NT2/D1 (cell line): Measurements from ENCODE around the gene NEUROD6.

ENCODE experiments used
- DNase-seq: peaks from one replicate; pipeline ENCODE4 v3.0.0-alpha.2; 2011; ENCODE audit warnings: low read depth, low spot score
- H3K27me3 ChIP-seq: 2 replicates; pipeline ENCODE4 v1.6.0; 2011; ENCODE audit warnings: mild to moderate bottlenecking; ENCODE audit not compliant: insufficient read length, insufficient read depth
- H3K36me3 ChIP-seq: 2 replicates; pipeline ENCODE4 v1.6.1; 2011; ENCODE audit warnings: mild to moderate bottlenecking, low read length, mixed read lengths; ENCODE audit not compliant: insufficient read depth, insufficient read length
- H3K4me1 ChIP-seq: 2 replicates; pipeline ENCODE4 v1.5.1; 2011; ENCODE audit not compliant: insufficient read depth, insufficient read length
- H3K4me3 ChIP-seq: 2 replicates; pipeline ENCODE4 v1.5.1; 2011; ENCODE audit warnings: low read depth; ENCODE audit not compliant: insufficient read length
- H3K9ac ChIP-seq: 2 replicates; pipeline ENCODE4 v1.6.0; 2011; ENCODE audit warnings: low read depth; ENCODE audit not compliant: insufficient read length
- H3K9me3 ChIP-seq: 2 replicates; pipeline ENCODE4 v1.5.1; 2011; ENCODE audit warnings: mild to moderate bottlenecking, low read length; ENCODE audit not compliant: insufficient read depth
- SUZ12 ChIP-seq: IDR thresholded peaks from 2 replicates; pipeline ENCODE4 v1.6.1; 2011; ENCODE audit not compliant: insufficient read length, insufficient read depth; ENCODE audit errors: extremely low read depth
- YY1 ChIP-seq: IDR thresholded peaks from 2 replicates; pipeline ENCODE4 v1.6.1; 2011; ENCODE audit not compliant: insufficient read length, insufficient read depth
- ZNF274 ChIP-seq: IDR thresholded peaks from 2 replicates; pipeline ENCODE4 v1.6.1; 2011; ENCODE audit warnings: mild to moderate bottlenecking, low read depth, low read length

Gene NEUROD6

GRCh38 chr7:31333291-31333690, 7.2 kb downstream of the NEUROD6 start:
- no peak overlapping the region for H3K4me3 ChIP-seq
- H3K9ac ChIP-seq = no peak overlapping the region
- no peaks in the 10 kb centered on the region for H3K9me3 ChIP-seq
- H3K27me3 ChIP-seq = peaks cover 41% of the 10 kb centered on the region
- no peaks in the 10 kb centered on the region for H3K36me3 ChIP-seq
- H3K4me1 ChIP-seq = no peaks in the 10 kb centered on the region
- TF ChIP-seq YY1 = no peak
- no peak for TF ChIP-seq ZNF274
- no peak for TF ChIP-seq SUZ12
- DNase-seq = no peak

GRCh38 chr7:31327071-31327470, 13.5 kb downstream of the NEUROD6 start:
- Histone ChIP-seq H3K4me1 (no peaks in the 10 kb centered on the region), H3K36me3 (no peaks in the 10 kb centered on the region), H3K27me3 (no peaks in the 10 kb centered on the region), H3K4me3 (no peak overlapping the region), H3K9me3 (no peaks in the 10 kb centered on the region), H3K9ac (no peak overlapping the region)
- TF ChIP-seq SUZ12 (no peak), ZNF274 (no peak), YY1 (no peak)
- no peak for DNase-seq

GRCh38 chr7:31326416-31326815, 14.1 kb downstream of the NEUROD6 start:
- Histone ChIP-seq H3K27me3 (no peaks in the 10 kb centered on the region), H3K4me3 (no peak overlapping the region), H3K4me1 (no peaks in the 10 kb centered on the region), H3K36me3 (no peaks in the 10 kb centered on the region), H3K9ac (no peak overlapping the region), H3K9me3 (no peaks in the 10 kb centered on the region)
- TF ChIP-seq YY1 = no peak
- no peak for TF ChIP-seq SUZ12
- no peak for DNase-seq

- Histone ChIP-seq H3K4me1 (no peaks in the 10 kb centered on the region), H3K9ac (no peak overlapping the region), H3K4me3 (no peak overlapping the region), H3K9me3 (no peaks in the 10 kb centered on the region), H3K27me3 (no peaks in the 10 kb centered on the region), H3K36me3 (no peaks in the 10 kb centered on the region)
- no peak for TF ChIP-seq YY1
- DNase-seq = no peak
Observed at GRCh38 chr7:31323101-31323500, 17.4 kb downstream of the NEUROD6 start.

- TF ChIP-seq ZNF274 = no peak
- no peak for TF ChIP-seq YY1
- TF ChIP-seq SUZ12 = no peak
- Histone ChIP-seq H3K9me3 (no peaks in the 10 kb centered on the region), H3K27me3 (no peaks in the 10 kb centered on the region), H3K36me3 (no peaks in the 10 kb centered on the region), H3K9ac (no peak overlapping the region), H3K4me3 (no peak overlapping the region), H3K4me1 (no peaks in the 10 kb centered on the region)
- no peak for DNase-seq
Observed at GRCh38 chr7:31320675-31321074, 19.9 kb downstream of the NEUROD6 start.

- H3K9ac ChIP-seq = no peak overlapping the region
- H3K36me3 ChIP-seq = no peaks in the 10 kb centered on the region
- no peak for TF ChIP-seq ZNF274
- TF ChIP-seq SUZ12 = no peak
- no peak for TF ChIP-seq YY1
- H3K27me3 ChIP-seq = no peaks in the 10 kb centered on the region
- DNase-seq = no peak
- H3K4me1 ChIP-seq = no peaks in the 10 kb centered on the region
- no peak overlapping the region for H3K4me3 ChIP-seq
- no peaks in the 10 kb centered on the region for H3K9me3 ChIP-seq
Observed at GRCh38 chr7:31318313-31318712, 22.2 kb downstream of the NEUROD6 start.

- Histone ChIP-seq H3K4me1 (no peaks in the 10 kb centered on the region), H3K4me3 (no peak overlapping the region), H3K9ac (no peak overlapping the region), H3K36me3 (no peaks in the 10 kb centered on the region), H3K27me3 (no peaks in the 10 kb centered on the region), H3K9me3 (no peaks in the 10 kb centered on the region)
- DNase-seq = no peak
- no peak for TF ChIP-seq ZNF274
- no peak for TF ChIP-seq SUZ12
- TF ChIP-seq YY1 = no peak
Observed at GRCh38 chr7:31316876-31317275, 23.6 kb downstream of the NEUROD6 start.

- no peaks in the 10 kb centered on the region for H3K9me3 ChIP-seq
- peaks cover 4% of the 10 kb centered on the region for H3K4me1 ChIP-seq
- TF ChIP-seq SUZ12 = no peak
- no peaks in the 10 kb centered on the region for H3K36me3 ChIP-seq
- DNase-seq = no peak
- no peaks in the 10 kb centered on the region for H3K27me3 ChIP-seq
- H3K9ac ChIP-seq = no peak overlapping the region
- H3K4me3 ChIP-seq = no peak overlapping the region
Observed at GRCh38 chr7:31315758-31316157, 24.8 kb downstream of the NEUROD6 start.
